Mesothelial cell of epicardium (in vitro differentiated cells): ENCODE measurements around the gene NAP1L1. TPM values are rescaled to one million over a fixed set of nuclear protein-coding genes. Genes with fewer than 3 reads are reported as not detected.

Experiments used
- DNase-seq, 2 experiments: peaks; one replicate each; pipeline ENCODE4 v3.0.0; 2021; ENCODE audit warnings: low spot score in 2 of 2; ENCODE audit not compliant: unreplicated experiment in 2 of 2
- H3K27ac Mint-ChIP-seq: 2 replicates; pipeline ENCODE4 v1.8.0; 2021; ENCODE audit warnings: mixed read lengths
- H3K27me3 Mint-ChIP-seq: 2 replicates; pipeline ENCODE4 v1.8.0; 2021; ENCODE audit warnings: low read depth, mixed read lengths
- H3K36me3 Mint-ChIP-seq: 2 replicates; pipeline ENCODE4 v1.8.0; 2021; ENCODE audit warnings: mixed read lengths
- H3K4me1 Mint-ChIP-seq: 2 replicates; pipeline ENCODE4 v1.8.0; 2021; ENCODE audit warnings: mixed read lengths
- H3K4me3 Mint-ChIP-seq: 2 replicates; pipeline ENCODE4 v1.8.0; 2021; ENCODE audit warnings: mild to moderate bottlenecking, moderate library complexity, mixed read lengths
- H3K9me3 Mint-ChIP-seq: 2 replicates; pipeline ENCODE4 v1.8.0; 2021; ENCODE audit warnings: mixed read lengths
- total RNA-seq: library from RNA; stranded (reverse); gene quantifications from 3 replicates; pipeline ENCODE4 v1.2.1, GENCODE V29; 2021
- TF ChIP-seq, protein P1 (sequence below): fragments of 200-600 bp; sonication (generic); IDR thresholded peaks from one replicate; pipeline ENCODE4 v1.5.0; 2021; ENCODE audit warnings: antibody characterized with exemption; ENCODE audit not compliant: unreplicated experiment

The NAP1L1 gene
- total RNA-seq, 1 donor from 2014 or later: 887 TPM

GRCh38 chr12:76108356-76108755, 23.9 kb upstream of the NAP1L1 start:
- Mint-ChIP-seq H3K36me3 (no peaks in the 10 kb centered on the region), H3K27ac (no peak overlapping the region), H3K9me3 (no peaks in the 10 kb centered on the region), H3K4me3 (no peak overlapping the region), H3K27me3 (no peaks in the 10 kb centered on the region), H3K4me1 (no peaks in the 10 kb centered on the region)
- TF ChIP-seq, protein P1, sequence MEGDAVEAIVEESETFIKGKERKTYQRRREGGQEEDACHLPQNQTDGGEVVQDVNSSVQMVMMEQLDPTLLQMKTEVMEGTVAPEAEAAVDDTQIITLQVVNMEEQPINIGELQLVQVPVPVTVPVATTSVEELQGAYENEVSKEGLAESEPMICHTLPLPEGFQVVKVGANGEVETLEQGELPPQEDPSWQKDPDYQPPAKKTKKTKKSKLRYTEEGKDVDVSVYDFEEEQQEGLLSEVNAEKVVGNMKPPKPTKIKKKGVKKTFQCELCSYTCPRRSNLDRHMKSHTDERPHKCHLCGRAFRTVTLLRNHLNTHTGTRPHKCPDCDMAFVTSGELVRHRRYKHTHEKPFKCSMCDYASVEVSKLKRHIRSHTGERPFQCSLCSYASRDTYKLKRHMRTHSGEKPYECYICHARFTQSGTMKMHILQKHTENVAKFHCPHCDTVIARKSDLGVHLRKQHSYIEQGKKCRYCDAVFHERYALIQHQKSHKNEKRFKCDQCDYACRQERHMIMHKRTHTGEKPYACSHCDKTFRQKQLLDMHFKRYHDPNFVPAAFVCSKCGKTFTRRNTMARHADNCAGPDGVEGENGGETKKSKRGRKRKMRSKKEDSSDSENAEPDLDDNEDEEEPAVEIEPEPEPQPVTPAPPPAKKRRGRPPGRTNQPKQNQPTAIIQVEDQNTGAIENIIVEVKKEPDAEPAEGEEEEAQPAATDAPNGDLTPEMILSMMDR: no peak
- DNase-seq: no peak

DNA sequence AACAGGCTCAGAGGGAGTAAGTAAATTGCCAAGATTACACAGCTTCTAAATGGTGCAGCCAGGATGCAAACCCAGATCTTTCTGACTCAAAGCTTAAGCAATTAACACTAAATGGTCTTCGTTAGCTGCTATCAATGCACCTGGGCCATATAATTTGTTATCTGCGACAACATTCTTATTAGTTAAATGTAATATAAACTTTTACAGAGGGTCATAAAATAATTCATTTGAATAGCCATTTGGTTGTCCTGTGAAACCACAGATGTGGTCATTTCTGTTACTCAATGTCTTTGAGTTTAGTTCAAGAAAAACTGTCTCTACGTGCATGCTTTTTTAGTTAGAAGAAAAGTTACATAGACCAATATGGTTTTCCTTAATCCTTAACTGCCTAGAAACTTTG, 22.1 kb upstream of the NAP1L1 start:
- no peak for DNase-seq
- Mint-ChIP-seq H3K27ac (no peak overlapping the region), H3K4me3 (no peak overlapping the region), H3K9me3 (no peaks in the 10 kb centered on the region), H3K36me3 (no peaks in the 10 kb centered on the region), H3K4me1 (no peaks in the 10 kb centered on the region), H3K27me3 (no peaks in the 10 kb centered on the region)
- TF ChIP-seq, protein P1: no peak

DNA sequence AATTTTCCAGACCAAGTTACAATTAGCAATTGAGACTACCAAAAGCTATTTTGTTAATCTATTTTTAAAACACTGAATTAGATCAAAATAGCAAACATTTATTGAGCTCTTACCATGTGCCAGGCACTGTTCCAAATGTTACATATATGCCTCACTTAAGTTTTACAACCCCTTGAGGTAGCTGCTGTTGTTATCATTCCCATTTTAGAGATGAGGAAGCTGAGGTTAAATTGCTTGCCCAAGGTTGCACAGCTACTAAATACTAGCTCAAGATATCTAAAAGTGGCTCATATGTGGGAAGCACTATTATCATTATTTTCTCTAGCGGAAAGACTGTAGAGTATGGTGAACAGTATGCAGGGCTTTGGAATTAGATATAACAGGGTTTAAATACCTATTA, 19.5 kb upstream of the NAP1L1 start:
- H3K27me3 Mint-ChIP-seq: no peaks in the 10 kb centered on the region
- H3K4me1 Mint-ChIP-seq: no peaks in the 10 kb centered on the region

DNA sequence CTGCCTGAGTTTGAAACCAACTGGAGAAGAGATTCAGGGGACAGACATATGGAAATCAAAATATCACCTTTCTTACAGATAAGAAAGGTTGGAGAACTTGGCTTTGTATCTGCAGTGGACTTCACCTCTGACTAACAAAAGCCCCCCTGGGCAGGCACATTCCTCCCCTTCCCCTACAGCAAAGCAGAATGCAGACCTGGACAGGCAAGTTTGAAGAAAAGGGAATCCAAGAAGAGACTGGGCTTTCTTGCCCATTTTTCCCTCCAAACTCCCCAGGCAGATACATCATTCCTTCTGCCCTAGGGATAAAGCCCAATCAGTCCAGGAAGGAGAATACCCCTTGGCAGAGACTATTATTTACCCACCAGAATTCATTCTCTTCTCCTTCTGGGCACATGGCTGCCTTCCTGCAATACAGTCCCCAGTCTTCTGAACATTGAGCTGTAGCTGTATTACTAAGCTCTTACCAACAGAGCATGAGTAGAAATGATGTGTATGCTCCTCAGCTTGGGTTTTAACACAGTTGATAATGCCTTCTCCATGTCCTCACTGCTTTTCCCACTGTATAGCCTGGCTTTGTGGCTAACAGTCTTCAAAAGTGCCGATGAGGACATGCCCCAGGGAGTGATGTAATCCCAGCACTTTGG, 17.4 kb upstream of the NAP1L1 start:
- no peak for DNase-seq
- no peak overlapping the region for H3K4me3 Mint-ChIP-seq
- no peaks in the 10 kb centered on the region for H3K4me1 Mint-ChIP-seq
- no peaks in the 10 kb centered on the region for H3K9me3 Mint-ChIP-seq
- H3K27me3 Mint-ChIP-seq: no peaks in the 10 kb centered on the region
- H3K27ac Mint-ChIP-seq: no peak overlapping the region
- TF ChIP-seq, protein P1: no peak
- no peaks in the 10 kb centered on the region for H3K36me3 Mint-ChIP-seq

More for the DNA sequence above, 19.5 kb upstream of the NAP1L1 start:
- no peak overlapping the region for H3K27ac Mint-ChIP-seq
- DNase-seq: no peak
- TF ChIP-seq, protein P1: no peak
- H3K36me3 Mint-ChIP-seq: no peaks in the 10 kb centered on the region
- no peak overlapping the region for H3K4me3 Mint-ChIP-seq
- H3K9me3 Mint-ChIP-seq: no peaks in the 10 kb centered on the region

- H3K4me3 Mint-ChIP-seq: no peak overlapping the region
- no peaks in the 10 kb centered on the region for H3K9me3 Mint-ChIP-seq
- H3K27me3 Mint-ChIP-seq: no peaks in the 10 kb centered on the region
Observed at GRCh38 chr12:76096079-76096646, 11.7 kb upstream of the NAP1L1 start.

More at GRCh38 chr12:76096079-76096646, 11.7 kb upstream of the NAP1L1 start:
- no peak overlapping the region for H3K27ac Mint-ChIP-seq
- TF ChIP-seq, protein P1: no peak
- no peaks in the 10 kb centered on the region for H3K36me3 Mint-ChIP-seq
- no peaks in the 10 kb centered on the region for H3K4me1 Mint-ChIP-seq
- DNase-seq: no peak
